ENCODE measurements around the gene JPH4.

JPH4 gene

GRCh38 chr14:23555882-23556699 lies 22.5 kb downstream of the JPH4 start, which contains the start of gene THTPA:
THTPA (plus strand) TSS chr14:23556271; CDS start chr14:23556758, 487 bp downstream.
- Histone ChIP-seq H3K4me3 (ENCODE audit: low read length) (peak within 1 kb of the TSS; percentile 86), H3K36me3 (ENCODE audit: control insufficient read depth, insufficient read depth, low read length) (peaks cover 8% of the 10 kb centered on the region), H3K9ac (ENCODE audit: low read length) (peak within 1 kb of the TSS; percentile 83), H3K27me3 (ENCODE audit: control insufficient read depth, insufficient read depth, low read length) (no peaks in the 10 kb centered on the region), H3K4me1 (ENCODE audit: control insufficient read depth, insufficient read depth, low read length) (peaks cover 6% of the 10 kb centered on the region), H3K27ac (ENCODE audit: low read depth, low read length) (peak within 1 kb of the TSS; percentile 97)

GRCh38 chr14:23555533-23555881 lies 23.1 kb downstream of the JPH4 start:
- H3K9ac ChIP-seq (ENCODE audit: low read length): no peak overlapping the region

GRCh38 chr14:23551266-23552028 lies 27.1 kb downstream of the JPH4 start, which contains the start of gene ZFHX2:
ZFHX2 (minus strand) TSS chr14:23551765; CDS start chr14:23535325, 16,440 bp downstream.
- Histone ChIP-seq H3K9ac (ENCODE audit: low read length) (no peak within 1 kb of the TSS), H3K27ac (ENCODE audit: low read depth, low read length) (no peak within 1 kb of the TSS), H3K4me1 (ENCODE audit: control insufficient read depth, insufficient read depth, low read length) (peaks cover 2% of the 10 kb centered on the region), H3K36me3 (ENCODE audit: control insufficient read depth, insufficient read depth, low read length) (no peaks in the 10 kb centered on the region), H3K27me3 (ENCODE audit: control insufficient read depth, insufficient read depth, low read length) (no peaks in the 10 kb centered on the region), H3K4me3 (ENCODE audit: low read length) (peak within 1 kb of the TSS; percentile 79)

More at GRCh38 chr14:23555533-23555881, 23.1 kb downstream of the JPH4 start:
- Histone ChIP-seq H3K36me3 (ENCODE audit: control insufficient read depth, insufficient read depth, low read length) (peaks cover 7% of the 10 kb centered on the region), H3K27me3 (ENCODE audit: control insufficient read depth, insufficient read depth, low read length) (no peaks in the 10 kb centered on the region), H3K4me1 (ENCODE audit: control insufficient read depth, insufficient read depth, low read length) (peaks cover 6% of the 10 kb centered on the region), H3K27ac (ENCODE audit: low read depth, low read length) (peak overlapping the region; percentile 97), H3K4me3 (ENCODE audit: low read length) (peak overlapping the region; percentile 86)

- H3K9ac ChIP-seq (ENCODE audit: low read length): no peak overlapping the region
- peak overlapping the region; percentile 79 for H3K4me3 ChIP-seq (ENCODE audit: low read length)
- no peaks in the 10 kb centered on the region for H3K36me3 ChIP-seq (ENCODE audit: control insufficient read depth, insufficient read depth, low read length)
- H3K27me3 ChIP-seq (ENCODE audit: control insufficient read depth, insufficient read depth, low read length): no peaks in the 10 kb centered on the region
- no peak overlapping the region for H3K27ac ChIP-seq (ENCODE audit: low read depth, low read length)
- H3K4me1 ChIP-seq (ENCODE audit: control insufficient read depth, insufficient read depth, low read length): peaks cover 2% of the 10 kb centered on the region
These were observed 27.8 kb downstream of the JPH4 start for GRCh38 chr14:23550812-23551265.

GRCh38 chr14:23550131-23550811 lies 28.3 kb downstream of the JPH4 start:
- Histone ChIP-seq H3K27ac (ENCODE audit: low read depth, low read length) (no peak overlapping the region), H3K36me3 (ENCODE audit: control insufficient read depth, insufficient read depth, low read length) (no peaks in the 10 kb centered on the region), H3K9ac (ENCODE audit: low read length) (no peak overlapping the region), H3K4me3 (ENCODE audit: low read length) (peak overlapping the region; percentile 79), H3K27me3 (ENCODE audit: control insufficient read depth, insufficient read depth, low read length) (no peaks in the 10 kb centered on the region), H3K4me1 (ENCODE audit: control insufficient read depth, insufficient read depth, low read length) (peaks cover 2% of the 10 kb centered on the region)

- Histone ChIP-seq H3K27me3 (ENCODE audit: control insufficient read depth, insufficient read depth, low read length) (no peaks in the 10 kb centered on the region), H3K9ac (ENCODE audit: low read length) (no peak overlapping the region), H3K36me3 (ENCODE audit: control insufficient read depth, insufficient read depth, low read length) (no peaks in the 10 kb centered on the region), H3K27ac (ENCODE audit: low read depth, low read length) (no peak overlapping the region), H3K4me3 (ENCODE audit: low read length) (no peak overlapping the region), H3K4me1 (ENCODE audit: control insufficient read depth, insufficient read depth, low read length) (peaks cover 2% of the 10 kb centered on the region)
These were observed 30.0 kb downstream of the JPH4 start for GRCh38 chr14:23548351-23549318.

- H3K36me3 ChIP-seq (ENCODE audit: control insufficient read depth, insufficient read depth, low read length): no peaks in the 10 kb centered on the region
- H3K27ac ChIP-seq (ENCODE audit: low read depth, low read length): no peak overlapping the region
- H3K4me1 ChIP-seq (ENCODE audit: control insufficient read depth, insufficient read depth, low read length): peaks cover 2% of the 10 kb centered on the region
- H3K27me3 ChIP-seq (ENCODE audit: control insufficient read depth, insufficient read depth, low read length): no peaks in the 10 kb centered on the region
- no peak overlapping the region for H3K4me3 ChIP-seq (ENCODE audit: low read length)
- no peak overlapping the region for H3K9ac ChIP-seq (ENCODE audit: low read length)
These were observed 30.7 kb downstream of the JPH4 start for GRCh38 chr14:23547924-23548323.

- peaks cover 2% of the 10 kb centered on the region for H3K4me1 ChIP-seq (ENCODE audit: control insufficient read depth, insufficient read depth, low read length)
- no peaks in the 10 kb centered on the region for H3K36me3 ChIP-seq (ENCODE audit: control insufficient read depth, insufficient read depth, low read length)
- H3K4me3 ChIP-seq (ENCODE audit: low read length): no peak overlapping the region
- H3K27ac ChIP-seq (ENCODE audit: low read depth, low read length): no peak overlapping the region
- H3K9ac ChIP-seq (ENCODE audit: low read length): no peak overlapping the region
- no peaks in the 10 kb centered on the region for H3K27me3 ChIP-seq (ENCODE audit: control insufficient read depth, insufficient read depth, low read length)
These were observed 32.0 kb downstream of the JPH4 start for GRCh38 chr14:23546450-23547035.

GRCh38 chr14:23545740-23546365 lies 32.7 kb downstream of the JPH4 start:
- Histone ChIP-seq H3K27me3 (ENCODE audit: control insufficient read depth, insufficient read depth, low read length) (no peaks in the 10 kb centered on the region), H3K4me1 (ENCODE audit: control insufficient read depth, insufficient read depth, low read length) (peaks cover 2% of the 10 kb centered on the region), H3K9ac (ENCODE audit: low read length) (no peak overlapping the region), H3K36me3 (ENCODE audit: control insufficient read depth, insufficient read depth, low read length) (no peaks in the 10 kb centered on the region), H3K4me3 (ENCODE audit: low read length) (no peak overlapping the region), H3K27ac (ENCODE audit: low read depth, low read length) (no peak overlapping the region)

GRCh38 chr14:23544511-23545447 lies 33.8 kb downstream of the JPH4 start:
- Histone ChIP-seq H3K27ac (ENCODE audit: low read depth, low read length) (no peak overlapping the region), H3K4me1 (ENCODE audit: control insufficient read depth, insufficient read depth, low read length) (no peaks in the 10 kb centered on the region), H3K9ac (ENCODE audit: low read length) (no peak overlapping the region), H3K27me3 (ENCODE audit: control insufficient read depth, insufficient read depth, low read length) (no peaks in the 10 kb centered on the region), H3K36me3 (ENCODE audit: control insufficient read depth, insufficient read depth, low read length) (no peaks in the 10 kb centered on the region), H3K4me3 (ENCODE audit: low read length) (no peak overlapping the region)
